Calu3 (cell line): ENCODE results near the gene OR52A1. TPM values are rescaled to one million over a fixed set of nuclear protein-coding genes. Genes with fewer than 3 reads are reported as not detected.

Experiments used
- BruUV-seq: library from RNA; stranded (reverse); fragments of 400-500 nt; replicated peaks from 2 replicates; lab custom pipeline; 2021; lab: Mats Ljungman, UMichigan
- CTCF ChIA-PET: fragments of 300-600 bp; sonication (Branson Sonifier 250); formaldehyde crosslinking; loops from one replicate; lab custom pipeline; 2022; ENCODE audit warnings: antibody characterized with exemption; lab: Charles Lee
- DNase-seq: peaks from one replicate; pipeline ENCODE4 v3.0.0; 2022
- H3K27ac Mint-ChIP-seq: one replicate; pipeline ENCODE4 v1.8.0; 2022; ENCODE audit warnings: mixed read lengths; ENCODE audit not compliant: unreplicated experiment
- H3K27me3 Mint-ChIP-seq: one replicate; pipeline ENCODE4 v1.8.0; 2022; ENCODE audit warnings: mixed read lengths; ENCODE audit not compliant: unreplicated experiment
- H3K36me3 Mint-ChIP-seq: one replicate; pipeline ENCODE4 v1.8.0; 2022; ENCODE audit warnings: mild to moderate bottlenecking, moderate library complexity, mixed read lengths; ENCODE audit not compliant: insufficient read depth, unreplicated experiment
- H3K4me1 Mint-ChIP-seq: one replicate; pipeline ENCODE4 v1.8.0; 2022; ENCODE audit warnings: mild to moderate bottlenecking, low read depth, mixed read lengths; ENCODE audit not compliant: unreplicated experiment
- H3K4me3 Mint-ChIP-seq: one replicate; pipeline ENCODE4 v1.8.0; 2022; ENCODE audit warnings: mild to moderate bottlenecking, low read depth, moderate library complexity, mixed read lengths; ENCODE audit not compliant: unreplicated experiment
- H3K9me3 Mint-ChIP-seq: one replicate; pipeline ENCODE4 v1.8.0; 2022; ENCODE audit warnings: low read depth, mixed read lengths; ENCODE audit not compliant: unreplicated experiment
- CTCF ChIP-seq: fragments of 200-600 bp; IDR thresholded peaks from one replicate; pipeline ENCODE4 v1.8.0; 2022; ENCODE audit warnings: antibody characterized with exemption; ENCODE audit not compliant: unreplicated experiment
- intact Hi-C: fragments of 100-400 bp; cut with micrococcal nuclease; formaldehyde crosslinking; loops from one replicate; pipeline ENCODE4 v1.10.0; 2022; ENCODE audit not compliant: unreplicated experiment
- total RNA-seq: library from RNA; stranded (reverse); gene quantifications from 2 replicates; pipeline ENCODE4 v1.2.3, GENCODE V29; 2022

OR52A1 gene
- total RNA-seq, 1 experiment from 2014 or later, result not detected

GRCh38 chr11:5117588-5117987 lies 37.0 kb downstream of the OR52A1 start:
- no peak overlapping the region for H3K27ac Mint-ChIP-seq
- H3K36me3 Mint-ChIP-seq, result no peaks in the 10 kb centered on the region
- H3K4me3 Mint-ChIP-seq, result no peak overlapping the region
- DNase-seq, result no peak
- H3K4me1 Mint-ChIP-seq, result no peaks in the 10 kb centered on the region
- peaks cover 3% of the 10 kb centered on the region for H3K9me3 Mint-ChIP-seq
- intact Hi-C loops, result no loop called here
- CTCF ChIA-PET, result no interaction called here
- H3K27me3 Mint-ChIP-seq, result no peaks in the 10 kb centered on the region
- TF ChIP-seq CTCF, result no peak
- no TSS peak for BruUV-seq

- H3K9me3 Mint-ChIP-seq, result peaks cover 3% of the 10 kb centered on the region
- no peak overlapping the region for H3K27ac Mint-ChIP-seq
- BruUV-seq, result no TSS peak
- DNase-seq, result no peak
- H3K4me3 Mint-ChIP-seq, result no peak overlapping the region
- CTCF ChIA-PET, result no interaction called here
- intact Hi-C loops, result no loop called here
- no peaks in the 10 kb centered on the region for H3K27me3 Mint-ChIP-seq
- no peaks in the 10 kb centered on the region for H3K4me1 Mint-ChIP-seq
- H3K36me3 Mint-ChIP-seq, result no peaks in the 10 kb centered on the region
- no peak for TF ChIP-seq CTCF
Measured at GRCh38 chr11:5115339-5115738, 39.2 kb downstream of the OR52A1 start.

- Mint-ChIP-seq H3K4me1 (no peaks in the 10 kb centered on the region), H3K9me3 (no peaks in the 10 kb centered on the region), H3K36me3 (no peaks in the 10 kb centered on the region), H3K27me3 (no peaks in the 10 kb centered on the region), H3K27ac (no peak overlapping the region), H3K4me3 (no peak overlapping the region)
- no TSS peak for BruUV-seq
- TF ChIP-seq CTCF, result no peak
- CTCF ChIA-PET, result no interaction called here
- intact Hi-C loops, result no loop called here
- DNase-seq, result no peak
Measured at GRCh38 chr11:5107285-5107684, 47.3 kb downstream of the OR52A1 start.

- no peaks in the 10 kb centered on the region for H3K4me1 Mint-ChIP-seq
- H3K27me3 Mint-ChIP-seq, result no peaks in the 10 kb centered on the region
- BruUV-seq, result no TSS peak
- CTCF ChIA-PET, result no interaction called here
- no peak for TF ChIP-seq CTCF
- H3K27ac Mint-ChIP-seq, result no peak overlapping the region
- intact Hi-C loops, result no loop called here
- DNase-seq, result no peak
- H3K36me3 Mint-ChIP-seq, result no peaks in the 10 kb centered on the region
- H3K9me3 Mint-ChIP-seq, result no peaks in the 10 kb centered on the region
- no peak overlapping the region for H3K4me3 Mint-ChIP-seq
Measured at GRCh38 chr11:5103066-5103465, 51.5 kb downstream of the OR52A1 start.

- BruUV-seq, result no TSS peak
- TF ChIP-seq CTCF, result no peak
- Mint-ChIP-seq H3K4me1 (no peaks in the 10 kb centered on the region), H3K27me3 (no peaks in the 10 kb centered on the region), H3K9me3 (no peaks in the 10 kb centered on the region), H3K27ac (no peak overlapping the region), H3K4me3 (no peak overlapping the region), H3K36me3 (no peaks in the 10 kb centered on the region)
- intact Hi-C loops, result no loop called here
- CTCF ChIA-PET, result no interaction called here
- no peak for DNase-seq
Measured at GRCh38 chr11:5102246-5102645, 52.3 kb downstream of the OR52A1 start.
